Measurements from ENCODE around the gene CASP2. TPM values are rescaled to one million over a fixed set of nuclear protein-coding genes. Genes with fewer than 3 reads are reported as not detected.
A peak's percentile ranks its signal among the peaks of the same experiment; 100 is the strongest.
"Not testable (repeated sequence)": the region's sequence is repeated elsewhere in the genome, so short reads cannot be mapped to it uniquely, and the experiment has no call there.

The CASP2 gene
- total RNA-seq, 1 experiment from 2014 or later = 13.1 TPM

- Histone ChIP-seq H3K4me3 (ENCODE audit: insufficient read depth, low read depth, low read length) (no peak overlapping the region), H3K36me3 (replicated peaks; ENCODE audit: control insufficient read depth, insufficient read depth, low read length) (no peaks in the 10 kb centered on the region), H3K27me3 (ENCODE audit: control insufficient read depth, insufficient read depth, low read length) (peaks cover 3% of the 10 kb centered on the region)
- no peak for DNase-seq
Observed at GRCh38 chr7:143280566-143280965, 7.6 kb upstream of the CASP2 start.

- Histone ChIP-seq H3K4me3 (ENCODE audit: insufficient read depth, low read depth, low read length) (no peak overlapping the region), H3K27me3 (ENCODE audit: control insufficient read depth, insufficient read depth, low read length) (peaks cover 11% of the 10 kb centered on the region), H3K36me3 (replicated peaks; ENCODE audit: control insufficient read depth, insufficient read depth, low read length) (no peaks in the 10 kb centered on the region)
- DNase-seq = no peak
Observed at GRCh38 chr7:143281529-143281928, 6.6 kb upstream of the CASP2 start.

GRCh38 chr7:143282124-143282523 lies 6.0 kb upstream of the CASP2 start:
- DNase-seq = no peak
- Histone ChIP-seq H3K4me3 (ENCODE audit: insufficient read depth, low read depth, low read length) (no peak overlapping the region), H3K27me3 (ENCODE audit: control insufficient read depth, insufficient read depth, low read length) (peaks cover 16% of the 10 kb centered on the region), H3K36me3 (replicated peaks; ENCODE audit: control insufficient read depth, insufficient read depth, low read length) (no peaks in the 10 kb centered on the region)

- no peak overlapping the region for H3K4me3 ChIP-seq (ENCODE audit: insufficient read depth, low read depth, low read length)
- no peaks in the 10 kb centered on the region for H3K36me3 ChIP-seq (replicated peaks; ENCODE audit: control insufficient read depth, insufficient read depth, low read length)
- peak; percentile 35 for DNase-seq
- H3K27me3 ChIP-seq (ENCODE audit: control insufficient read depth, insufficient read depth, low read length) = peaks cover 23% of the 10 kb centered on the region
Observed at GRCh38 chr7:143283381-143283780, 4.8 kb upstream of the CASP2 start.

GRCh38 chr7:143284591-143285469 lies 3.3 kb upstream of the CASP2 start, which contains the start of gene TMEM139:
Gene TMEM139, plus strand, starts transcription at chr7:143284958. Its CDS starts 1,000 bp downstream, at chr7:143285958.
- Histone ChIP-seq H3K36me3 (replicated peaks; ENCODE audit: control insufficient read depth, insufficient read depth, low read length) (no peaks in the 10 kb centered on the region; the same call in 1 of the 2 replicates), H3K4me3 (ENCODE audit: insufficient read depth, low read depth, low read length) (peak within 1 kb of the TSS; percentile 44), H3K27me3 (ENCODE audit: control insufficient read depth, insufficient read depth, low read length) (peaks cover 23% of the 10 kb centered on the region)
- peak; percentile 81 for DNase-seq

GRCh38 chr7:143285470-143285778 lies 2.7 kb upstream of the CASP2 start:
- Histone ChIP-seq H3K36me3 (replicated peaks; ENCODE audit: control insufficient read depth, insufficient read depth, low read length) (no peaks in the 10 kb centered on the region; the same call in none of the 2 replicates), H3K4me3 (ENCODE audit: insufficient read depth, low read depth, low read length) (no peak overlapping the region), H3K27me3 (ENCODE audit: control insufficient read depth, insufficient read depth, low read length) (peaks cover 23% of the 10 kb centered on the region)
- DNase-seq = peak; percentile 27

GRCh38 chr7:143285806-143286521 lies 2.2 kb upstream of the CASP2 start:
- DNase-seq = no peak
- Histone ChIP-seq H3K27me3 (ENCODE audit: control insufficient read depth, insufficient read depth, low read length) (peaks cover 23% of the 10 kb centered on the region), H3K36me3 (replicated peaks; ENCODE audit: control insufficient read depth, insufficient read depth, low read length) (peaks cover 2% of the 10 kb centered on the region), H3K4me3 (ENCODE audit: insufficient read depth, low read depth, low read length) (no peak overlapping the region)

GRCh38 chr7:143286522-143286890 lies 1.6 kb upstream of the CASP2 start:
- H3K27me3 ChIP-seq (ENCODE audit: control insufficient read depth, insufficient read depth, low read length) = peaks cover 23% of the 10 kb centered on the region
- H3K4me3 ChIP-seq (ENCODE audit: insufficient read depth, low read depth, low read length) = no peak overlapping the region
- H3K36me3 ChIP-seq (replicated peaks; ENCODE audit: control insufficient read depth, insufficient read depth, low read length) = peaks cover 2% of the 10 kb centered on the region
- DNase-seq = no peak

GRCh38 chr7:143287339-143287934 lies 714 bp upstream of the CASP2 start:
- H3K36me3 ChIP-seq (replicated peaks; ENCODE audit: control insufficient read depth, insufficient read depth, low read length) = peaks cover 8% of the 10 kb centered on the region

GRCh38 chr7:143288836-143289235 lies 685 bp downstream of the CASP2 start:
- Histone ChIP-seq H3K4me3 (ENCODE audit: insufficient read depth, low read depth, low read length) (peak overlapping the region; percentile 95), H3K36me3 (replicated peaks; ENCODE audit: control insufficient read depth, insufficient read depth, low read length) (peaks cover 14% of the 10 kb centered on the region), H3K27me3 (ENCODE audit: control insufficient read depth, insufficient read depth, low read length) (peaks cover 23% of the 10 kb centered on the region)
- DNase-seq = peak; percentile 24

More at GRCh38 chr7:143287339-143287934, 714 bp upstream of the CASP2 start:
- no peak for DNase-seq
- peak overlapping the region; percentile 16 for H3K4me3 ChIP-seq (ENCODE audit: insufficient read depth, low read depth, low read length)
- H3K27me3 ChIP-seq (ENCODE audit: control insufficient read depth, insufficient read depth, low read length) = peaks cover 23% of the 10 kb centered on the region

- Histone ChIP-seq H3K4me3 (ENCODE audit: insufficient read depth, low read depth, low read length) (peak overlapping the region; percentile 95), H3K27me3 (ENCODE audit: control insufficient read depth, insufficient read depth, low read length) (peaks cover 23% of the 10 kb centered on the region), H3K36me3 (replicated peaks; ENCODE audit: control insufficient read depth, insufficient read depth, low read length) (peaks cover 20% of the 10 kb centered on the region)
- DNase-seq = no peak
Observed at GRCh38 chr7:143289421-143289820, 1.3 kb downstream of the CASP2 start.

- Histone ChIP-seq H3K27me3 (ENCODE audit: control insufficient read depth, insufficient read depth, low read length) (peaks cover 23% of the 10 kb centered on the region), H3K36me3 (replicated peaks; ENCODE audit: control insufficient read depth, insufficient read depth, low read length) (peaks cover 23% of the 10 kb centered on the region)
- DNase-seq; H3K4me3 ChIP-seq (ENCODE audit: insufficient read depth, low read depth, low read length): not testable (repeated sequence)
Observed at GRCh38 chr7:143289888-143290287, 1.7 kb downstream of the CASP2 start.

- Histone ChIP-seq H3K27me3 (ENCODE audit: control insufficient read depth, insufficient read depth, low read length) (peaks cover 22% of the 10 kb centered on the region), H3K4me3 (ENCODE audit: insufficient read depth, low read depth, low read length) (no peak overlapping the region), H3K36me3 (replicated peaks; ENCODE audit: control insufficient read depth, insufficient read depth, low read length) (peaks cover 24% of the 10 kb centered on the region)
- no peak for DNase-seq
Observed at GRCh38 chr7:143290293-143290692, 2.1 kb downstream of the CASP2 start.

- H3K27me3 ChIP-seq (ENCODE audit: control insufficient read depth, insufficient read depth, low read length) = no peaks in the 10 kb centered on the region
- DNase-seq = no peak
- peaks cover 37% of the 10 kb centered on the region for H3K36me3 ChIP-seq (replicated peaks; ENCODE audit: control insufficient read depth, insufficient read depth, low read length)
- H3K4me3 ChIP-seq (ENCODE audit: insufficient read depth, low read depth, low read length) = no peak overlapping the region
Observed at GRCh38 chr7:143292876-143293275, 4.7 kb downstream of the CASP2 start.

All from H7 (cell line).